Keratinocyte (primary cell): ENCODE results near the gene ING4. TPM values are rescaled to one million over a fixed set of nuclear protein-coding genes. Genes with fewer than 3 reads are reported as not detected.

ENCODE experiments used
- DNase-seq: peaks from one replicate; pipeline ENCODE4 v3.0.0-alpha.2; 2011; ENCODE audit warnings: low read depth, missing footprints, low spot score
- FAIRE-seq: peaks from 2 replicates; lab custom pipeline; 2011; peaks lifted over from hg19 to GRCh38; lab: Jason Lieb, UNC
- H2AFZ ChIP-seq: 2 replicates; pipeline ENCODE4 v1.6.0; 2012; ENCODE audit warnings: low read length, control low read depth, inconsistent platforms; ENCODE audit not compliant: control insufficient read depth
- H3K27ac ChIP-seq: 2 replicates; pipeline ENCODE4 v1.5.1; 2011; ENCODE audit warnings: low read length; ENCODE audit not compliant: control insufficient read depth, insufficient read depth
- H3K27me3 ChIP-seq: 3 replicates; pipeline ENCODE4 v1.6.0; 2011; ENCODE audit warnings: low read length; ENCODE audit not compliant: control insufficient read depth, insufficient read depth; ENCODE audit errors: extremely low read depth
- H3K36me3 ChIP-seq, 2 experiments: 2 replicates in 1 of 2; 3 replicates in 1 of 2; pipeline ENCODE4 v1.5.1; 2011; ENCODE audit warnings: low read length in 2 of 2, mild to moderate bottlenecking in 1 of 2; ENCODE audit not compliant: control insufficient read depth in 2 of 2, insufficient read depth in 2 of 2; ENCODE audit errors: extremely low read depth in 1 of 2
- H3K4me1 ChIP-seq: 3 replicates; pipeline ENCODE4 v1.5.1; 2011; ENCODE audit warnings: low read length; ENCODE audit not compliant: control insufficient read depth, insufficient read depth; ENCODE audit errors: extremely low read depth
- H3K4me2 ChIP-seq: 3 replicates; pipeline ENCODE4 v1.6.0; 2011; ENCODE audit warnings: low read depth, low read length; ENCODE audit not compliant: control insufficient read depth, insufficient read depth; ENCODE audit errors: extremely low read depth
- H3K4me3 ChIP-seq, 3 experiments: fragments of 200-600 bp in 1 of 3; sonication (generic) in 1 of 3; 2 replicates in 2 of 3; 3 replicates in 1 of 3; pipeline ENCODE4 v1.5.1; 2011 to 2016; ENCODE audit warnings: low read length in 3 of 3, mild to moderate bottlenecking in 3 of 3, control low read depth in 2 of 3, inconsistent platforms in 1 of 3, low read depth in 1 of 3, mixed read lengths in 1 of 3, mixed run types in 1 of 3, moderate library complexity in 1 of 3; ENCODE audit not compliant: control insufficient read depth in 2 of 3, insufficient read depth in 2 of 3; ENCODE audit errors: extremely low read depth in 1 of 3
- H3K79me2 ChIP-seq: 2 replicates; pipeline ENCODE4 v1.6.0; 2012; ENCODE audit warnings: low read length; ENCODE audit not compliant: control insufficient read depth, insufficient read depth
- H3K9ac ChIP-seq: 3 replicates; pipeline ENCODE4 v1.6.0; 2011; ENCODE audit warnings: low read length; ENCODE audit not compliant: control insufficient read depth, insufficient read depth; ENCODE audit errors: extremely low read depth
- H3K9me1 ChIP-seq: 3 replicates; pipeline ENCODE4 v1.6.0; 2011; ENCODE audit warnings: low read length; ENCODE audit not compliant: control insufficient read depth, insufficient read depth; ENCODE audit errors: extremely low read depth
- H3K9me3 ChIP-seq: 2 replicates; pipeline ENCODE4 v1.5.1; 2012; ENCODE audit warnings: low read depth, low read length; ENCODE audit not compliant: control insufficient read depth
- H4K20me1 ChIP-seq: 3 replicates; pipeline ENCODE4 v1.6.0; 2011; ENCODE audit warnings: low read length; ENCODE audit not compliant: control insufficient read depth, insufficient read depth; ENCODE audit errors: extremely low read depth
- CTCF ChIP-seq, 3 experiments: IDR thresholded peaks in 1 of 3; conservative IDR thresholded peaks in 1 of 3; optimal IDR thresholded peaks in 1 of 3; 2 replicates in 2 of 3; 3 replicates in 1 of 3; pipeline versions ENCODE3 to v1.5.1; 2011; ENCODE audit warnings: low read length in 3 of 3, mild to moderate bottlenecking in 3 of 3, moderate library complexity in 2 of 3, control low read depth in 1 of 3, inconsistent platforms in 1 of 3; ENCODE audit not compliant: insufficient read depth in 2 of 3; ENCODE audit errors: extremely low read depth in 1 of 3
- EZH2 ChIP-seq: IDR thresholded peaks from one replicate; pipeline ENCODE4 v1.6.1; 2012; ENCODE audit warnings: inconsistent platforms, mild to moderate bottlenecking, low read length, moderate library complexity
- dilution Hi-C: fragments of 300-500 bp; cut with MboI; formaldehyde crosslinking; loops from one replicate; pipeline ENCODE4 v1.7.0; 2020; ENCODE audit warnings: low sequenced_read_pairs; ENCODE audit not compliant: extremely low pct_ligation_motif_present
- polyA plus RNA-seq, 5 experiments: library from polyadenylated mRNA; depleted of rRNA in 3 of 5; stranded (reverse) in 3 of 5; stranded (forward) in 1 of 5; unstranded in 1 of 5; fragments of >200 nt; gene quantifications; 1 replicate in 1 of 5; 2 replicates in 3 of 5; 3 replicates in 1 of 5; pipeline versions ENCODE4 v1.2.1 to v1.2.3, GENCODE V29; 2011 to 2012; ENCODE audit warnings: missing spikeins in 2 of 5, low read depth in 1 of 5, low replicate concordance in 1 of 5

The ING4 gene
- polyA plus RNA-seq, 1 donor (not counting 4 experiments of a cell fraction or from before 2014, with no cell fraction given) = 30.4 TPM

- Histone ChIP-seq H3K27ac (no peak overlapping the region), H3K9me1 (no peaks in the 10 kb centered on the region), H3K4me2 (no peak overlapping the region), H4K20me1 (no peaks in the 10 kb centered on the region), H3K4me1 (peaks cover 10% of the 10 kb centered on the region), H3K9ac (no peak overlapping the region), H2AFZ (no peak overlapping the region), H3K27me3 (no peaks in the 10 kb centered on the region), H3K79me2 (no peaks in the 10 kb centered on the region), H3K36me3 (no peaks in the 10 kb centered on the region), H3K4me3 (no peak overlapping the region), H3K9me3 (peaks cover 15% of the 10 kb centered on the region)
- dilution Hi-C loops = no loop called here
- no peak for DNase-seq
- no peak for FAIRE-seq
- no peak for TF ChIP-seq EZH2
Observed at GRCh38 chr12:6640497-6640896, 22.4 kb downstream of the ING4 start.

- H3K4me1 ChIP-seq = peaks cover 16% of the 10 kb centered on the region
- dilution Hi-C loops = no loop called here
- no peak for TF ChIP-seq EZH2
- no peak for TF ChIP-seq CTCF (optimal IDR thresholded peaks at IDR 0.05 in 1 of 3, IDR thresholded peaks at IDR 0.05 in 1 of 3, conservative IDR thresholded peaks at IDR 0.05 in 1 of 3; ENCODE audit: extremely low read depth in 1 of 3, insufficient read depth in 2 of 3, low read length in 3 of 3)
- no peaks in the 10 kb centered on the region for H3K27me3 ChIP-seq
- no peaks in the 10 kb centered on the region for H3K9me1 ChIP-seq
- FAIRE-seq = no peak
- H3K4me3 ChIP-seq = no peak overlapping the region
- no peak overlapping the region for H3K9ac ChIP-seq
- H4K20me1 ChIP-seq = no peaks in the 10 kb centered on the region
- H3K9me3 ChIP-seq = peaks cover 8% of the 10 kb centered on the region
- no peak for DNase-seq
- no peak overlapping the region for H2AFZ ChIP-seq
- no peak overlapping the region for H3K4me2 ChIP-seq
- H3K79me2 ChIP-seq = peaks cover 6% of the 10 kb centered on the region
- H3K36me3 ChIP-seq = no peaks in the 10 kb centered on the region
- no peak overlapping the region for H3K27ac ChIP-seq
Observed at GRCh38 chr12:6639151-6639801, 23.6 kb downstream of the ING4 start.

- Histone ChIP-seq H3K4me2 (no peak overlapping the region), H3K27me3 (no peaks in the 10 kb centered on the region), H3K36me3 (no peaks in the 10 kb centered on the region), H3K79me2 (peaks cover 6% of the 10 kb centered on the region), H3K4me3 (no peak overlapping the region), H3K9me3 (peaks cover 1% of the 10 kb centered on the region), H3K9ac (no peak overlapping the region), H4K20me1 (no peaks in the 10 kb centered on the region), H2AFZ (no peak overlapping the region), H3K9me1 (no peaks in the 10 kb centered on the region), H3K4me1 (peaks cover 21% of the 10 kb centered on the region), H3K27ac (no peak overlapping the region)
- DNase-seq = no peak
- TF ChIP-seq EZH2 = no peak
- TF ChIP-seq CTCF (optimal IDR thresholded peaks at IDR 0.05 in 1 of 3, IDR thresholded peaks at IDR 0.05 in 1 of 3, conservative IDR thresholded peaks at IDR 0.05 in 1 of 3; ENCODE audit: extremely low read depth in 1 of 3, insufficient read depth in 2 of 3, low read length in 3 of 3) = no peak
- dilution Hi-C loops = no loop called here
- FAIRE-seq = no peak
Observed at GRCh38 chr12:6638305-6638704, 24.6 kb downstream of the ING4 start.
